Thyroid gland (tissue), 4 donors: ENCODE results near the gene SPSB4.

Experiments
- POLR2A ChIP-seq, 2 donors: fragments of 450-650 bp; IDR thresholded peaks; one replicate each; pipeline ENCODE4 v1.6.1; 2017; ENCODE audit warnings: antibody characterized with exemption in 2 of 2, mild to moderate bottlenecking in 2 of 2, moderate library complexity in 1 of 2
- TF ChIP-seq, protein P1 (sequence below), 6 experiments: fragments of 200-600 bp in 3 of 6; fragments of 450-650 bp in 3 of 6; sonication (generic) in 3 of 6; IDR thresholded peaks; one replicate each; pipeline ENCODE4 v1.5.1; 2016 to 2019; ENCODE audit warnings: antibody characterized with exemption in 6 of 6, mild to moderate bottlenecking in 2 of 6, inconsistent platforms in 1 of 6, moderate library complexity in 1 of 6

- TF ChIP-seq, protein P1, sequence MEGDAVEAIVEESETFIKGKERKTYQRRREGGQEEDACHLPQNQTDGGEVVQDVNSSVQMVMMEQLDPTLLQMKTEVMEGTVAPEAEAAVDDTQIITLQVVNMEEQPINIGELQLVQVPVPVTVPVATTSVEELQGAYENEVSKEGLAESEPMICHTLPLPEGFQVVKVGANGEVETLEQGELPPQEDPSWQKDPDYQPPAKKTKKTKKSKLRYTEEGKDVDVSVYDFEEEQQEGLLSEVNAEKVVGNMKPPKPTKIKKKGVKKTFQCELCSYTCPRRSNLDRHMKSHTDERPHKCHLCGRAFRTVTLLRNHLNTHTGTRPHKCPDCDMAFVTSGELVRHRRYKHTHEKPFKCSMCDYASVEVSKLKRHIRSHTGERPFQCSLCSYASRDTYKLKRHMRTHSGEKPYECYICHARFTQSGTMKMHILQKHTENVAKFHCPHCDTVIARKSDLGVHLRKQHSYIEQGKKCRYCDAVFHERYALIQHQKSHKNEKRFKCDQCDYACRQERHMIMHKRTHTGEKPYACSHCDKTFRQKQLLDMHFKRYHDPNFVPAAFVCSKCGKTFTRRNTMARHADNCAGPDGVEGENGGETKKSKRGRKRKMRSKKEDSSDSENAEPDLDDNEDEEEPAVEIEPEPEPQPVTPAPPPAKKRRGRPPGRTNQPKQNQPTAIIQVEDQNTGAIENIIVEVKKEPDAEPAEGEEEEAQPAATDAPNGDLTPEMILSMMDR (IDR thresholded peaks at IDR 0.05) = no peak
- no peak for TF ChIP-seq POLR2A (IDR thresholded peaks at IDR 0.05)
Measured at GRCh38 chr3:141092663-141093062, 41.5 kb downstream of the SPSB4 start.
